HG02798 (cell line): ENCODE results near the gene LDLRAD4.

Experiments
- ATAC-seq: cut with Tn5 transposase; IDR thresholded peaks from one replicate; pipeline ENCODE4 v1.9.1; 2021; ENCODE audit warnings: mild to moderate bottlenecking; ENCODE audit not compliant: unreplicated experiment, poor library complexity

The LDLRAD4 gene

DNA sequence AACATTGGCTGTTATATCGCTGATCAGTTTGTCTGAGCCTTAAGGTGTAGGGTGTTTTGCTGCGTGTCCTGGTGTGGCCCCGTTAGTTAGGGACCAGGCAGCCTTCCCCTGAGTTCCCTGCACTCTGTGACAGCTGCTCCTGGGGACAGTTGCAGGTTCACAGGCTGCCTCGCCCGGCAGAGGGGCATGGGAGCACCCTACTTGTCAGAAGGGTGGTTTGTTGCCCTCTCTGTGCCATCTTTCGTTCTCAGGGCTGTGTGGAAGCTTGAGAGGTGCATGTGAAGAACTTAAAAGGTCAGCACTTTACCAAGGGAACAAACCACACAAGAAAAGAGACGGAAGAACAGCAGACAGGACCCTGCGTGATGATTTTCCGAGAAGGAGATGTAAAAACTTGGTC, 159.6 kb downstream of the LDLRAD4 start:
- no peak for ATAC-seq

DNA sequence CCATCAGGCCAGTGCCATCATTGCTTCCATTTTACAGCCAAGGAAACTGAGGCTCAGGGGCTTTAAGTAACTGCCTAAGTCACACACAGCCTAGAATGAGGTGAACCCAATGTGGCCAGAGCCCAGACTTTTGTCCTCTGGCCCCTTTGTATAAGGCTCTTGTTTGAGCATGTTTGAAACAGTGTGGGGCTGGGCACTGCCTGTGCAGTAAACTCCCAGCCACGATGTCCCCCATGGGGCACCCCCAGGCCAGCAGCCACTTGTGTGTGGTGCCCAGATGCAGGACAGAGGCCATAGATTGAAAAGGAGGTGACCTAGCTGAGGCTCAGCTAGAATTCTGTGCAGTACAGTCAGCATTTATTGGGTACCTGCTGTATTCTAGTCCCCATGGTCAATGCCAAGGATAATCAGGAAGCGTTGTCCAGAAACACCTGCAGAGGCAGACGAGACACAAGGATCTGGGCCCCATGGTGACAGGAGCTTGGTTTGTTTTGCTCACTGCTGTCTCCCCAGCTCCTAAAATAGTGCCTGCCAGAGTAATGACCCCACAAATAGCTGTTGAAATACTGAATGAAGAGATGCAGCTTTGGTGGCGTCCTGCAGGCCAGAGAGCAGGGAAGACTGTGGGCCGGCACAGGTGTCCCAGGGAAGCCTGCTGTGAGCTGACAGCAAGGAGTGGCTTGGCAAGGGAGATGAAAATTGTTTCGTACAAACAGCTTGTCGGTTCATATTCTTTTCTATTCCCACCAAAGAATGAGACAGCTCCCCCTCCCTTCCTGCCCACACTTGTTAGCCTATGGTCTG, 160.7 kb downstream of the LDLRAD4 start:
- no peak for ATAC-seq

DNA sequence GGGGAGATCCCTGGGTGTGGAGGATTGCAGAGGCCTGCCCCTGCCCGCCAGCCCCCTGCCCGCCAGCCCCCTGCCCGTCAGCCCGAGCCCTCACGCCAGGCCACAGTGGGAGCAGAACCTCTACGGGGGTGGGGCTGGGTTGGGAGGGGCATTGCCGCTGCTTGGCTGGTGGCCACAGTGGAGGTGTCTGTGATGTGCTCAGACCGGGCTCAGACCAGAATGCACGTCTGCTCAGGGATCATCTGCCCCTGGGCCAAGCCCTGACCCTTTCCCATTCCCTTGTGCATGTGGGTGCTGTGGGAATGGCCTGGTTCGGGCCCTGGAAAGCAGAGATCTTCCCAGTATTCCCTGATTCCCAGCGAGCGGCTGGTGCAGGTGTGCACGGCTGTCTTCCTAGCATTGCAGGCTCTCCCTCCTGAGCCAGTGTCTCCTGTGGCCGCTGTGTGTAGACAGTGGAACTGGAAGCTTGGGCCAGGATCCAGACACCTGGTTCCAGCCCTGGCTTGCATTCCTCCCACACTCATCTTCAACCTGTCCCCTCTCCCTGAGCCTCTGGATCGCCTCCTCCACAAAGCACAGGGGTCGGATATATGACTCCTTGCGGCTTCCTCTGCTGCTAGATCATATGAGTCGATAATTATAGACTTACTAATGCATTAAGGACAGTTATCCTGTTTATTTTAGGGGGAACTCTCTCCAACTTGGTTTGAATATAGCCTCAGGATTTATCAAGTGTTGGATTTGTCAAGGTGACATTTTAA, 161.6 kb downstream of the LDLRAD4 start:
- ATAC-seq: no peak

DNA sequence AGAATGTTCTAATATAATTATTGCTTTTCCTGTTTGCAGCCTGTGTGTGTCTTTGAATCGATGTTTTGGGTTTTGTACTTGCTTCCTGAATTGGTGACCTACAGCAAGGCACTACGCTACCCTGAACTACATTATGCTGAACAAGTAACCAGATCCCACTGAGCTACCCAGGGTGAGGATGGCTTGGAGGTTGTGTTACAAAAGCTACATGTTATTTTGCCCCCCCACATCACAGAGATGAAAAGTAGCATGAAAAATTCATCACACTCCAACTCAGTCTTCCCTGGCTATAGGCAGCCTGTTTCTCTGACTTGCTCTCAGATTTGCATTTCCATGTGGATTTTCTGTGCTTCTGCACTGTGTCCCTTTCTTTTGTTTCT, 162.1 kb downstream of the LDLRAD4 start:
- no peak for ATAC-seq

DNA sequence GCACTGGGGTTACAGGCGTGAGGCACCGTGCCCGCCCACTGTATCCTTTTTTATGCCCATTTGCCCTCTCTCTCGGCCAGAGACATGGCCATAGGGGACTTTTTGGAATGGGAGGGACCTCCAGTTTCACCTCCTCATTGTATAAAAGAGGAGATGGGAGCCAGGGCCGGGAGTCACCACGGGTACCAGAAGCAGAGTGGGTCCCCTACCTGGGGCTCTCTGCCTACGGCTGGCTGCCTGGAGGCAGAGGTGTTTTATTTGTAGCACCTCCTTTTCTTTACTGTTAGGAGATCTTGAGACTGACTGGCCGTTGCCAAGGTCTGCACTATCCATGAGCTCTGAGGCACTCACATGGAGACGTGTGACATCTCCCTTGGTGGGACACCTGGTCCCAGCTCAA, 162.8 kb downstream of the LDLRAD4 start:
- no peak for ATAC-seq

DNA sequence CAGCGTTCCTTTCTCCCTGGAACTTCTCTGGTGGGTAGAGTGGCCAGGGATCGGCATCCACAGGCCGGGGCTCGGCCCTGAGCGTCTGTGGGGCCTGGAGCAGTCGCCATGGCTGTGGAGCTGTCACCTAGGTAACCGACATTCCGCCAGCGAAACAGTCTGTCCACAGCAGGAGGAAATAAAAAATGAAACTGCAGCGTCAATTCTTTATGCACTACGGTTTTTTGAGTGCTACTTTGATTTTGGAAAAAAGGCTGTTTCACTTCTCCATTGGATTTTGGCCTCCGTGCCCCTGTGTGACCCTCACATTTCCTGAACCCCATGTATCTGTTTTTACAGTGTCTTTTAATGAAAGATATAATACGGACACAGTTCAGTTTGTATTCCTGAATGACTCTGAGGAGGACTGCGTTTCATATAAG, 163.4 kb downstream of the LDLRAD4 start:
- ATAC-seq: no peak

DNA sequence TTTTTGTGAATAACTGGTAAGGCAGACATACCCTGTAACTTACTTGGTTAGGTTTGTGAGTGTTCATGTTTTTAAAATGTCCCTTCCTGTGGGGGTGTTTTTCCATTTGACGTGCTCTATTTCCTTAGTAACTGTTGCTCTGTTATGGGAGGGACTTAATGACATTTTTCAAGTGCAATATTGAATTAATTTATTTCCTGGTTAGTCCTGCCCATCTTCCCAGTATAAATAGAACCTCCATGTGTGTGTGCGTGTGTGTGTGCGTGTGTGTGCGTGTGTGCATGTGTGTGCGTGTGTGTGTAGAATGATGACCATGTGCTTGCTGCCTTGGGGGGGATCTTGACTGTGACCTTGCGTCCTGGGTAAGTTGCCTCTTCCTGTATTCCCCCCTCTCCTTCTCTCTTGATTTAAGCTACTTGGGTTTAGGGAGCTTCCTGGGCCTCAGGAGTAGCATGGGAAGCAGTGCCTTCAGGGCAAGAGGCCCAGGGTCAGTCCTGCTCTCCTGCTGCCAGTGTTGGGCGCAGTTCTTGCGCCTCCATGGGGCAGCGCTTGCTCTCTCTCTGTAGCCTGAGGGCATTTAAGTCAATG, 163.9 kb downstream of the LDLRAD4 start:
- no peak for ATAC-seq

DNA sequence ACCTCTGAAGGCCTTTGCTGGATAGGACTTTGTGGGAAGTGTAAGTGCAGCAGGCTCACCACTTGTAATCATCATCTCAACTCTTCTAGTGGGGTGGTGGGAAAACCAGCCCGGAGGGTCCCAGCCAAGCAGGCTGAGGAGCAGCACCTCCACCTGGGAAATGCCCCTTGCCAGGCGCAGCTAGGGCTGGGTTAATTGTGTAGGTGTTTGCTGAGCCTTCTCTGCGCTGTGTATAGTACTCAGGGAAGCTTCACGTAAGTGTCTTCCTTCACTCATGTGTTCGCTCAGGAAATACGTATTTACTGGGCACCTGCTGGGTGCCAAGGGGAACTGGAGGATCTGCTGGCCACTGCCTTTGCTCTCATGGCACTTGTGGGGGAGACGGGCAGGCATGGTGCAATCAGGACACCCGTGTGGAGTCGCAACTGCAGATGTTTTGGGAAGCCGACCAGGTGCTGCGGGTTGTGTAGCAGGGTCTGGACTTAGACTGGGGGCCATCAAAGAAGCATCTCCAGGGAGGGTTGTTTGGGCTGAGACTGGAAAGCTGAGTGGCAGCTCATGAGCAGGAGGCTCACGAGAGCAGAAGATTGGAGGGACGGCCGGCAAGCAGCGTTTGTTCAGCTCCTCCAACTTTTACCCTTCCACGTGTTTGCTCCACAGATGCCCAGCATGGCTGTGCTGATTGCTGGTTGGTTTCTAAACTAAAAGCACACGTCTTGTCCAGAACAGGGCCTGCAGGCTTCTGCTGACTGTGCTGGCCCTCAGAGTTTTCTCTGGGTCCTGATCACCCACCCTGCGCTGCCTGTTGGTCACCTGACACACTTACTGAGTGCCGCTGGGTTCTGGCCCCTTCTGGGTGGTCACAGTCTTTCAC, 164.6 kb downstream of the LDLRAD4 start:
- ATAC-seq: no peak

DNA sequence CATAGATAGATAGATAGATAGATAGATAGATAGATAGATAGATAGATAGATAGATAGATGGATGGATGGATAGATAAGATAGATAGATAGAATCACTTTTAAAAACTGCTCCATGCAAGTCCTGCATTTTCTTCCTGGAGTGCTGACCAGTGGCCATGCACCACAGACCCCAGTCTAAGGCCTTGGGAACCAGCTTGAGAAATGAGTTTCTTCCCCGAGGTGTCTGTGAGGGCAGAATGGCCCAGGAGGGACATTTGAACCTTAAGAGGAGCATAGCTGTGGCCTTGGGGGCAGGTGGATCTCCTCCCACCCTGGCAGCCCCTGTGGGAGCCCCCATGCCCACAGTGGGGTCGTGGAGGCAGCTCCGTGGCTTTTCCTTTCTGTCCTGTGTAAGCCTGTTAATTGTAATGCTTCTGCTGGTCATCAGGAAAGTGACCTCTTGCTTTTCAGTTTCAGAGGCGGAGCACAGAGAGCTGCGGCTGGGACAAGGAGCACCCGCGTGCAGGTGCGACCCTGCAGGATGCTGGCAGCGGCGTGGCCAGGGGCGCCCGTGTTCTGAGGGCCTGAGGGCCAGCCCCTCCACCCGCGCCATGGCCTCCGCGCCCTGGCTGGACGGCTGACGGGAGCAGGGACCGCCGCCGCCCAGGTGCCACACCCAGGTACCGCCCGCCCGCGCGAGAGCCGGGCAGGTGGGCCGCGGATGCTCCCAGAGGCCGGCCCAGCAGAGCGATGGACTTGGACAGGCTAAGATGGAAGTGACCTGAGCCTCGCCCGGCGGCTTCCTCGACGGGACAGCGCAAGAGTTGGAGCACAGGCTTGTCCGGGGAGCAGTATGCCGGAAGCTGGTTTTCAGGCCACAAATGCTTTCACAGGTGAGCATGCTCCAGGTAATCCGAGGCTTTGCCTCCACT, 168.6 kb downstream of the LDLRAD4 start:
- no peak for ATAC-seq

DNA sequence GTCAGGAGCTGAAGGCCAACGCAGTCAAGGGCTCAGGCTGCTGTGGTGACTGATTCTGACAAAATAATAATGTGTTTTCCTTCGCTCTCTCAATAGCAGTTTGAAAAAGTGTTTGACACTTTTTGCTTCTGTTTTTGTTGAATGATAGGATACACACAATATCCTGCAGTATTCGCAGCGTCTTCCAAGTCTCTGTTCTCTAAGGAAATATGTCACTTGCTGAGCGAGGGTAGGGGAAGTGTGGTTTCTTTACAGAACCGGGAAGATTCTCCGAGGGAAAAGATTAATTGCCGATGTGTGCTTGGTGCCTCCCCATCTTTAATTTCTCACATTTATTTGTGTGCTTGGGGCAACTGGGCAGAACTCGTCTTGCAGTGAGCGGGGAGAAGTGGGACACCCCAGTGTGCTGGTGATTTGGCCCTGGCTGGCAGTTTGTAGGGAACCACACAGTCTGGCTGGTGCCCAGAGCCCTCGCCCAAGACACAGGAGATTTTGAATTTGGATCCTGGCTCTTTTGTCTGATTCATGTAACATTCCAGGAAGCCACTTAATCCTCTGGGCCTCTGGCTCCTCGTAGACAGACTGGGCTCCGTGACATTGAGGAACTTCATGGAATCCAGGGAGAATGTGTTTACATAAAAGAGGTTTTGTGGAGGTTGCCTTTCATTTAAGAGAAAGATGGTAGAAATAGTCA, 169.4 kb downstream of the LDLRAD4 start:
- no peak for ATAC-seq

DNA sequence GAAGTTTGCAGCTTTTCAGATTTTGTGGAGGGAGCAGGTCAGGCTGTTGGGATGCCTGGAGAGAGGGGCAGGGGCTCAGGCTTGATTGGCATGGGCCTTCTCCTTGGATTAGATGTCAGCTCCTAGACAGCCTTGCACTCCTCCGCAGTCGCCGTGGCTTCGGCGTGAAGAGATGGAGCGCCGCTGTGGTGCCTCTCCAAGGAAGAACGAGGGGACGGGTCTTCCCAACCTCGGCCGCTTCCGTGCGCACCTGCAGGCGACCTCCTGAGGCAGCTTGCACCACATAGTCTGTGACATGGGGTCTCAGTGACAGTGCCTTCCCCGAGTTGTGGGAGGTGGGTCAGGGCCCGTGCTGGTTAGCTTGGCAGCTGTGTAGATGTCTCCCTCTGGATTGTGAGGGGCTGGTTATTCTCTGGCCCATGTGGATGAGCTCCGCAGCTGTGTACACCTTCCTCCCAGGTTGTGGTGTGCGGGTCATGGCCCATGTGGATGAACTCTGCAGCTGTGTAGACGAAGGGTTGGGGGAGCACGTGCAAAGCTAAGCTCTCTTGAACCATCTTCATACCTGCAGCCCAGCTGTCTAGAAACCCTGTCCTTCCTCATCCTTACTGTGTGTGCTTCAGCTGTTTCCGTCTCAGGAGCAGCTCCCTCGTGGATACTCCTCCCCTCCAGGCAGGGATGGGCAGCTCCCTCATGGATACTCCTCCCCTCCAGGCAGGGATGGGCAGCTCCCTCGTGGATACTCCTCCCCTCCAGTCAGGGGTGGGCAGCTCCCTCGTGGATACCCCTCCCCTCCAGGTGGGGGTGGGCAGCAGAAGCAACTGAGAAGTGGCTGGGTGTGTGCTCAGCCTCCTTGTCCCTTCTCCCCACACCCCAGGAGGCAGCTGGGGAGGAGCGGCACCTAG, 170.3 kb downstream of the LDLRAD4 start:
- ATAC-seq: no peak

DNA sequence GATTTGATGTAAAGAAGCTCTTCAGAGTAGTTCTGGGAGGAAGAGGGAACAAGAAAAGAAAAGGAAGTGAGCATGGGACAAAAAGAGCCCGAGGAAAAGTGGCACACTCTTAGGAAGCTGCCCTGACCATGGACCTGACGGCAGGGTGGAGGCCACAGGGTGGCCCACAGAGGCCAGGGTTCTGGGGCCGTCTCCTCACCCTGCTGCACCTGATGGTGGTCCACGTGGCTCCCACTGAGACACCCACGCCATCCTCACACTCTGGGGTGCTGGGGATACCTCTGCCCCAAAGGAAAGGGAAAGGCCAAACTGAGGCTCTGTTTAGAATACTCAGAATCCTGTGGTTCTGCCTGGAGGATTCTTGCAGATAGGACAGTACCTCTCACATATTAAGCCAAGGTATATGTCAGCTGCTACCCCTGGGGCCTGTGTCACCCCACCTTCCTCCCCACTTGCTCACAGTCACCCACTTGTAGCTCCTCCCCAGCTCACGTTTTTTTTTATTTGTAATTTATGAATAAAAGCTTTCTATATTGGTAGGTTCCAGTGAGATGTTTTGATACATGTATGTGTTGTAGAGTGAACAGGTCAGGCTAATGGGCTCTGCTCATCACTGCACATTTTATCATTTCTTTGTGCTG, 171.1 kb downstream of the LDLRAD4 start:
- ATAC-seq: no peak

DNA sequence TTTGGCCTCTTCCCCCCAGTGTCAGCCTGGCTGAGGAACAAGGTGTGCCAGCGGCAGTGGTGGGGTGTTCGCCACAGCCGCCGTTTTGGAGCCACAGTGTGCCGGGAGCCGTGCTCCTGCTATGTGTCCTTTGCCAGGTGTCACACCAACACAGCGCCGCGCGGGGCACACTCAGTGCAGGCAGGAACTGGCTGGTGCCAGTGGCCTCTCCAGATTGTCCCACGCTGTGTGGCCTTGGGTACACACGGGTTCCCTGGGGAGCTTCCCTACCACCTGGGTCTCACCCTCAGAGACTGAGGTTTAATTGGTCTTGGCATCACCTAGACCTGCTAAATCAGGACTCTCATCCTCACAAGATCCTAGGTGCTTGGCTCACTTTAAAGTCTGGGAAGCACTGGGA, 171.6 kb downstream of the LDLRAD4 start:
- ATAC-seq: no peak

DNA sequence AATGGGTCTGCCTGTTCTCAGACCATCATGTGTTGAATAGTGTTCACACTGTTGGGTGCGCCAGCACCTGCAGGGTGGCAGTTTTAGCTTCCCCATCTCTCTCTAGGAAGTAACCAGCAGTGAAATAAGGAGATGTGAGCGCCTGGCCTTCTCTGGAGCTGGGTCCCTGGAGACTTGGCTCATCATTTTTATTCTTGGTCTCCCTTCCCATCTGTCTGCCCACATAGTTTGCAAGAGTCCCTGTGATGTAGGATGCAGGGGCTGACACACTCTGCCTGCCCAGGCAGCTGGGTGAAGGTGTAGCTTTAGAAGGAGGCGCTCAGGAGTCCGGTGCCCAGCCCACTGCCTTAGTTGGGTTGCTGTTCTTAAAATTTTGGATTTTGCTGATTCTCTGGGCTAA, 172.2 kb downstream of the LDLRAD4 start:
- ATAC-seq: no peak

DNA sequence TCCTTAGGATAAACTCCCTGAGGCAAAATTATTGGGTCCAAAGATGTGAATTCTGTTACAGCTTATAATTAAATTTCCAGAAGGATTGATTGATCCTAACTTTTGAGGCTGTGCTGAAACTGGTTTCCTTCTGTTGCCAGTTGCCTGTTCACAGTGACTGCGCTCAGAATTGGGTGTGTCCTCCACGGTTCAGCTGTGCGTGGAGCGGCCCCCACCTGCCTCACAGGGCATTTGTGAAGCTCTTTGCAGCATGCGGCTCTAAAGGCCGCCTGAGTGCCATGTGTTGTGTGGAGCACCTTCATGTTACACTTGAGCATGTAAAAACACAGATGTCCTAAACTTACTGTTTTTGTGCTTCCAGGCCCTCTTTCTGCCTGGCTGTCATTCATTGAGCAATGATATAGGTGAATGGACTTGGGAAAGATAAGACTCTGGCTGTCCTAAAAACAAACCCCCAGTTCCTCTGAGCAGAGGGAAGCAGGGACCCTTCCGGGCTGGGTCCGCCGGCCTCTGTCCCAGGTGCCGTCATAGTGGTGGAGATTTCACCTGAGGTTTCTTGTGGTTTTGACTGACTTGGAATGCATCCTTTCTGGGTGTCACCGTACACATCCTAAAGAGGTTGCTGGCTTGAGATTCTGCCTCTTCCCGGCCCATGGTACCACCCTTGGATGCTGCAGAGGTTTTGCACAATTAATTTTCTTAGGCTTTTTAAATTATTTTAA, 173.6 kb downstream of the LDLRAD4 start:
- no peak for ATAC-seq

DNA sequence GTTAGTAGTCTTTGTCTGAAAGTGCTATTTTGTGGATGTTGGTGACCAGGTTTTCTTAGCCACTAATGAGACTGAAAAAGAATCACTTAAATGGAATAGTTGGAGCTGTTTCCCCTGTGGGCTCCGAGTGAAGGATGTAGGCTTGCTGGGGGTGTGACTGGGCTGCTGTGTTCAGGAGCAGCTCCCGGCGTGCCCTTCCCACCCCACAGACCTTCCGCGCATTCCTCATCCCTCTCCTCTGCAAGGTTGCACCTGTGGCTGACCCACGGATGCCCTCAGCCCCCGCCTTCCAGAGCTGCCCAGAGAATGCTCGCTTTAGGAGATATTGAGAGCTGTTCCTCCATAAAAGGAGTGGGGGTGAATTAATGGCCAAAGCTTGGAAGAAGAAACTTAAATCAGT, 174.3 kb downstream of the LDLRAD4 start:
- ATAC-seq: no peak

DNA sequence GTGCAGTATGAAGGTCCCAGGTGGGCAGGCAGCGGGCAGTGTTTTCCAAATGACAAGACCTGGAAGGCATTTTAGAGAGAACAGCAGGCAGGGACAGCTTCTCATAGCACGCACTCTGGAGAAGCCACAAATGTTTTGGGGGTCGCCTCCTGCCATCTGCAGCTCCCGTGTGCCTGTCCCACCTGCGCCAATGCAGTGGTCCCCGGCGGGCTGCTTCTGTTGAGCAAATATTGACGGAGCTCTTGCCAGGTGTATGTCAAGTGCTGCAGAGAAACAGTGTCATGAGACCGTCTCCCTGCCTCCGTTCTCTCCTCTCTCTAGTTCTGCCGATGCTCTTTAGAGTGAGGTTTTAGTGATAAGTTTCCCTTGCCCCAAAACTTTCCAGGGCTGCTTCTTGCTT, 174.8 kb downstream of the LDLRAD4 start:
- ATAC-seq: no peak
